Mesothelial cell of epicardium (in vitro differentiated cells): ENCODE measurements around the gene APP. TPM values are rescaled to one million over a fixed set of nuclear protein-coding genes. Genes with fewer than 3 reads are reported as not detected.
"Not testable (repeated sequence)": the region's sequence is repeated elsewhere in the genome, so short reads cannot be mapped to it uniquely, and the experiment has no call there.

Source experiments
- DNase-seq, 2 experiments: peaks; one replicate each; pipeline ENCODE4 v3.0.0; 2021; ENCODE audit warnings: low spot score in 2 of 2; ENCODE audit not compliant: unreplicated experiment in 2 of 2
- H3K27ac Mint-ChIP-seq: 2 replicates; pipeline ENCODE4 v1.8.0; 2021; ENCODE audit warnings: mixed read lengths
- H3K27me3 Mint-ChIP-seq: 2 replicates; pipeline ENCODE4 v1.8.0; 2021; ENCODE audit warnings: low read depth, mixed read lengths
- H3K36me3 Mint-ChIP-seq: 2 replicates; pipeline ENCODE4 v1.8.0; 2021; ENCODE audit warnings: mixed read lengths
- H3K4me1 Mint-ChIP-seq: 2 replicates; pipeline ENCODE4 v1.8.0; 2021; ENCODE audit warnings: mixed read lengths
- H3K4me3 Mint-ChIP-seq: 2 replicates; pipeline ENCODE4 v1.8.0; 2021; ENCODE audit warnings: mild to moderate bottlenecking, moderate library complexity, mixed read lengths
- H3K9me3 Mint-ChIP-seq: 2 replicates; pipeline ENCODE4 v1.8.0; 2021; ENCODE audit warnings: mixed read lengths
- total RNA-seq: library from RNA; stranded (reverse); gene quantifications from 3 replicates; pipeline ENCODE4 v1.2.1, GENCODE V29; 2021
- TF ChIP-seq, protein P1 (sequence below): fragments of 200-600 bp; sonication (generic); IDR thresholded peaks from one replicate; pipeline ENCODE4 v1.5.0; 2021; ENCODE audit warnings: antibody characterized with exemption; ENCODE audit not compliant: unreplicated experiment

Gene APP
- total RNA-seq, 1 donor from 2014 or later: 495 TPM

DNA sequence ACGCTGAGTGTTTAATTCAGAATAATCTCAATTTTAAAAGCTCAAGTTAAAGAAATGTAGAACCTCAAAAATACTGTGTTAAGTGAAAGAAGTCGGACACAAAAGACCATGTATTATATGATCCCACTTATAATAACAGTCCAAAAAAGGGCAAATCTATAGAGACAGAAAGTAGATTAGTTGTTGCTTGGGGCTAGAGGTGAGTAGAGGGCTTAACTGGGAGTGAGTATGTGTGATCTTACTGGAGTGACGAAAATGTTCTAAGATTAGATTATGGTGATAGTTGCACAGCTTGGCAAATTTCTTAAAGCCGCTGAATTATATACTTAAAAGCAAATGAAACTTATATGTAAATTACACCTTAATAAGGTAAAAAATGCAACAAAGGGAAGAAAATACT is 150.5 kb downstream of the APP start:
- TF ChIP-seq, protein P1, sequence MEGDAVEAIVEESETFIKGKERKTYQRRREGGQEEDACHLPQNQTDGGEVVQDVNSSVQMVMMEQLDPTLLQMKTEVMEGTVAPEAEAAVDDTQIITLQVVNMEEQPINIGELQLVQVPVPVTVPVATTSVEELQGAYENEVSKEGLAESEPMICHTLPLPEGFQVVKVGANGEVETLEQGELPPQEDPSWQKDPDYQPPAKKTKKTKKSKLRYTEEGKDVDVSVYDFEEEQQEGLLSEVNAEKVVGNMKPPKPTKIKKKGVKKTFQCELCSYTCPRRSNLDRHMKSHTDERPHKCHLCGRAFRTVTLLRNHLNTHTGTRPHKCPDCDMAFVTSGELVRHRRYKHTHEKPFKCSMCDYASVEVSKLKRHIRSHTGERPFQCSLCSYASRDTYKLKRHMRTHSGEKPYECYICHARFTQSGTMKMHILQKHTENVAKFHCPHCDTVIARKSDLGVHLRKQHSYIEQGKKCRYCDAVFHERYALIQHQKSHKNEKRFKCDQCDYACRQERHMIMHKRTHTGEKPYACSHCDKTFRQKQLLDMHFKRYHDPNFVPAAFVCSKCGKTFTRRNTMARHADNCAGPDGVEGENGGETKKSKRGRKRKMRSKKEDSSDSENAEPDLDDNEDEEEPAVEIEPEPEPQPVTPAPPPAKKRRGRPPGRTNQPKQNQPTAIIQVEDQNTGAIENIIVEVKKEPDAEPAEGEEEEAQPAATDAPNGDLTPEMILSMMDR: no peak
- Mint-ChIP-seq H3K36me3 (peaks cover 27% of the 10 kb centered on the region), H3K4me3 (no peak overlapping the region), H3K9me3 (no peaks in the 10 kb centered on the region), H3K27ac (no peak overlapping the region), H3K4me1 (peaks cover 9% of the 10 kb centered on the region), H3K27me3 (no peaks in the 10 kb centered on the region)
- no peak for DNase-seq

- peaks cover 27% of the 10 kb centered on the region for H3K36me3 Mint-ChIP-seq
- H3K4me1 Mint-ChIP-seq: peaks cover 3% of the 10 kb centered on the region
- H3K4me3 Mint-ChIP-seq: no peak overlapping the region
- H3K9me3 Mint-ChIP-seq: no peaks in the 10 kb centered on the region
- DNase-seq: no peak
- TF ChIP-seq, protein P1: no peak
- H3K27ac Mint-ChIP-seq: no peak overlapping the region
- no peaks in the 10 kb centered on the region for H3K27me3 Mint-ChIP-seq
Observed at GRCh38 chr21:26019236-26019635, 151.3 kb downstream of the APP start.

DNA sequence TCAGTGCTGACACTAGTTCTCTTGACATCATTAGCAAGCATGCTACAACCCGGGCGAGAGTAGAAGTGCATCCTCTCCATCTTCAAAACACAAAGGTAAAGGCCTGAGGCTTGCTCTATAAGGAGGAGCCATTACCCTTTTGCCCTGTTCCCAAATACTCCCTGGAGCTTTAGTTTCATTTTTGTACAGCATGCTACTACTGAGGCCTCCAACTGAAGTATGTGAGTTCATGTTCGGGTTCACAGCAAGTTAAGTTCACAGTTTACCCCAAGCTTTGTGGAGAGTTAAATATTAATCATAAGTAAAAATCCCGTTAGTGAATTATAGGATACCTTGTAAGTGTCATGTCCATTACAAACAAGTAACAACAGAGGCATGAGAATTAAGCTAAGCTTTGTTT is 156.6 kb downstream of the APP start:
- no peak overlapping the region for H3K27ac Mint-ChIP-seq
- peaks cover 7% of the 10 kb centered on the region for H3K36me3 Mint-ChIP-seq
- TF ChIP-seq, protein P1: no peak
- no peaks in the 10 kb centered on the region for H3K4me1 Mint-ChIP-seq
- no peak overlapping the region for H3K4me3 Mint-ChIP-seq
- no peaks in the 10 kb centered on the region for H3K27me3 Mint-ChIP-seq
- no peaks in the 10 kb centered on the region for H3K9me3 Mint-ChIP-seq
- DNase-seq: no peak

- not testable (repeated sequence) for H3K27me3 Mint-ChIP-seq, H3K9me3 Mint-ChIP-seq, H3K4me3 Mint-ChIP-seq, H3K27ac Mint-ChIP-seq, H3K4me1 Mint-ChIP-seq, DNase-seq, H3K36me3 Mint-ChIP-seq
Observed at GRCh38 chr21:26012482-26012881, 158.1 kb downstream of the APP start.

DNA sequence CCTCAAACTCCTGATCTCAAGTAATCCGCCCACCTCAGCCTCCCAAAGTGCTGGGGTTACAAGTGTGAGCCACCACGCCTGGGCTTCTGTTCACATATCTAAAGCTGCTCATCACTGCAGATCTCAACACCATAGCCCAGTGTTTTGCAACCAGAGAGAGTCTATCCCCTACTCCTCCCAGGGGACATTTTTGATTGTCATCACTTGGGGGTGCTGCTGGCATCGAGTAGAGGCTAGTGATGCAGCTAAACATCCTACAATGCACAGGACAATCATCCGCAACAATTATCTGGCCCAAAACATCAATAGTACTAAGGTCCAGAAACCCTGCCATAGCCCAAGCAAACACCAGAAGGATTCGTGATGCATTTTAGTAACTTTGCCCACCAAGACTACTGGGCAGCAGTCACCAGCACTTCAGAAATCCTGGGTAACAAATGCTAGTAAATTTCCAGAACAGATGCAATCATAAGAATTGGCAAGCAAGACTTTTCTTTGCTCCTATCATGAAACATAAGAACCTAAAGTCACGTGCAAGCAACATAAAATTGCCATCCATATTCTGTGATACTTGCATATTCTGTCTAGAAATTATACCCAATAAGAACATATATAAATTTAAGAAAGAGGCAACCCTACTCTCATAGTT is 159.2 kb downstream of the APP start:
- peaks cover 7% of the 10 kb centered on the region for H3K36me3 Mint-ChIP-seq
- TF ChIP-seq, protein P1: no peak
- peaks cover under 1% of the 10 kb centered on the region for H3K4me1 Mint-ChIP-seq
- DNase-seq: no peak
- H3K27ac Mint-ChIP-seq: no peak overlapping the region
- no peaks in the 10 kb centered on the region for H3K9me3 Mint-ChIP-seq
- no peaks in the 10 kb centered on the region for H3K27me3 Mint-ChIP-seq
- no peak overlapping the region for H3K4me3 Mint-ChIP-seq

DNA sequence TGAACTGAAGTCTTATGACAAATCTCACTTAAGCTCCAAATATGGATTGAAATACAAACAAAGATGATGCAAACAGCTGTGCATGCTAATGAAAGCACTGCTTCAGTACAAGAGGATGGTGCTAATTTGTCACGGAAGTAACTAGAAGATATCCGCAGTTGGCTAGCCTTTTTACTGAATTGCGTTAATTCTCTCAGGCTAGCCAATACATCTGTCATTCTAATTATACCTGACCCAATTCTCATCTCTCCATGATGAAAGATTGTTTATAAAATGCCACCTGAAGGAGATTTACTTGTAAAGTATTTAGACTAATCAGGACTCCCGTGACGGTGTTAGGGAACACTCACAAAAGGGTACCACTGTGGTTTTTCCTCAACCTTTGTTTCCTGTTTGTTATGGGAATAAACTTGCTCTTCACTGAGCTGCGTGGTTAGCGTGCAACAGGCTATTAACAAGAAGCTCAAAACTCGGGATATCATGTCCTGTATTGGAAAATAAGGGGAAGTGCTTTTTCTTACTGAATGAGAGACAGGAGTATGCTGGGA is 162.5 kb downstream of the APP start:
- Mint-ChIP-seq H3K36me3 (peaks cover 4% of the 10 kb centered on the region), H3K4me1 (peaks cover 14% of the 10 kb centered on the region), H3K4me3 (no peak overlapping the region), H3K27me3 (no peaks in the 10 kb centered on the region), H3K27ac (no peak overlapping the region), H3K9me3 (no peaks in the 10 kb centered on the region)
- TF ChIP-seq, protein P1: no peak
- no peak for DNase-seq
